HepG2 (cell line): ENCODE measurements around the gene NRL. TPM values are rescaled to one million over a fixed set of nuclear protein-coding genes. Genes with fewer than 3 reads are reported as not detected.

ENCODE experiments used
- NRL ChIP-seq: sonication (generic); formaldehyde crosslinking; IDR thresholded peaks from 2 replicates; pipeline ENCODE4 v1.5.0; 2020; ENCODE audit warnings: missing genetic modification reagents, mild to moderate bottlenecking, moderate library complexity, borderline replicate concordance
- RARG ChIP-seq: sonication (generic); formaldehyde crosslinking; IDR thresholded peaks from 2 replicates; pipeline ENCODE4 v1.4.0; 2020; ENCODE audit warnings: low read depth, mild to moderate bottlenecking, missing genetic modification reagents
- WIZ ChIP-seq: sonication (generic); formaldehyde crosslinking; IDR thresholded peaks from 2 replicates; pipeline ENCODE4 v1.5.1; 2020; ENCODE audit warnings: mild to moderate bottlenecking, missing genetic modification reagents
- ZFYVE20 ChIP-seq: sonication (generic); formaldehyde crosslinking; IDR thresholded peaks from 2 replicates; pipeline ENCODE4 v1.8.0; 2023; ENCODE audit warnings: low read depth, mild to moderate bottlenecking, moderate library complexity, missing genetic modification reagents, borderline replicate concordance
- ZNF350 ChIP-seq: sonication (generic); formaldehyde crosslinking; IDR thresholded peaks from 2 replicates; pipeline ENCODE4 v1.4.0; 2020; ENCODE audit warnings: mild to moderate bottlenecking, low read depth, missing genetic modification reagents, borderline replicate concordance
- ZNF720 ChIP-seq: sonication (generic); formaldehyde crosslinking; IDR thresholded peaks from 2 replicates; pipeline ENCODE4 v1.4.0; 2020; ENCODE audit warnings: missing genetic modification reagents
- ZNF879 ChIP-seq: sonication (generic); formaldehyde crosslinking; IDR thresholded peaks from 2 replicates; pipeline ENCODE4 v1.8.1; 2023; ENCODE audit warnings: missing genetic modification reagents
- polyA plus RNA-seq, 8 experiments: library from polyadenylated mRNA; depleted of rRNA in 3 of 8; stranded (reverse) in 7 of 8; unstranded in 1 of 8; fragments of >200 nt; fragmentation: Illumina TruSeq in 4 of 8; extraction: Trizol in 4 of 8; gene quantifications; 2 replicates each; pipeline versions ENCODE4 v1.2.1 to v1.2.3, GENCODE V29; 2011 to 2016; ENCODE audit warnings: low read depth in 4 of 8, missing spikeins in 1 of 8, mixed read lengths in 1 of 8; ENCODE audit not compliant: insufficient read depth in 1 of 8
- total RNA-seq, 5 experiments: library from RNA; depleted of rRNA; stranded (reverse); fragments of >200 nt; fragmentation: Illumina TruSeq; extraction: Trizol; gene quantifications; 2 replicates each; pipeline ENCODE4 v1.2.3, GENCODE V29; 2016; ENCODE audit warnings: low read depth in 1 of 5
- TF ChIP-seq, protein P1 (sequence below): sonication (generic); formaldehyde crosslinking; IDR thresholded peaks from 2 replicates; pipeline ENCODE4 v1.5.0; 2020; ENCODE audit warnings: mild to moderate bottlenecking, missing genetic modification reagents, borderline replicate concordance
- TF ChIP-seq, protein P2 (sequence below): sonication (generic); formaldehyde crosslinking; IDR thresholded peaks from 2 replicates; pipeline ENCODE4 v1.8.1; 2023; ENCODE audit warnings: mild to moderate bottlenecking, missing genetic modification reagents
- TF ChIP-seq, protein P3 (sequence below), 2 experiments: sonication (generic) in 1 of 2; formaldehyde crosslinking in 1 of 2; IDR thresholded peaks; 2 replicates each; pipeline versions ENCODE4 v1.4.0 to v1.6.1; 2016 to 2020; ENCODE audit warnings: borderline replicate concordance in 1 of 2, low read depth in 1 of 2, mild to moderate bottlenecking in 1 of 2, missing genetic modification reagents in 1 of 2
- TF ChIP-seq, protein P4 (sequence below): sonication (generic); formaldehyde crosslinking; IDR thresholded peaks from 2 replicates; pipeline ENCODE4 v1.4.0; 2020; ENCODE audit warnings: missing genetic modification reagents, low read depth, mild to moderate bottlenecking, borderline replicate concordance

The NRL gene
- total and polyA plus RNA-seq, 2 of the 13 experiments (the other 11 are each of a cell fraction or from before 2014, with no cell fraction given), result 2.5 to 4.7 TPM

DNA sequence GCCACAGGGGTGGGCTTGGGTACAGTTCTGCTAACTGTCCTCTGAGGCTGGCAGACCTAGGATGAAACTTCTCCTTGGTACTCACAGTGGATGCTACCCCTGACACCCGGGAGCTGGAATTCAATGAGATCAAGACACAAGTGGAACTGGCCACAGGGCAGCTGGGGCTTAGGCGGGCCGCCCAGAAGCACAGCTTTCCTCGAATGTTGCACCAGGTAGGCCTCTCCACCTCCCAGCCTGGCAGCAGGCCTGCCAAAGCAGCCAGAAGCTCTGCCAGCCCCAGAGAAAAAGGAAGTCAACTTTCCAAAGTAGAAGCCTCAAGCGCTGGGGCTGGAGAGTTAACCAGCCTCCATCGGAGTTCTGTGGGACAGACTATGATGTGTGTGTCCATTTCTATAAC lies 2.4 kb upstream of the NRL start (continued):
- no peak for TF ChIP-seq ZFYVE20 (CRISPR knock-in tag)
- TF ChIP-seq, protein P1, sequence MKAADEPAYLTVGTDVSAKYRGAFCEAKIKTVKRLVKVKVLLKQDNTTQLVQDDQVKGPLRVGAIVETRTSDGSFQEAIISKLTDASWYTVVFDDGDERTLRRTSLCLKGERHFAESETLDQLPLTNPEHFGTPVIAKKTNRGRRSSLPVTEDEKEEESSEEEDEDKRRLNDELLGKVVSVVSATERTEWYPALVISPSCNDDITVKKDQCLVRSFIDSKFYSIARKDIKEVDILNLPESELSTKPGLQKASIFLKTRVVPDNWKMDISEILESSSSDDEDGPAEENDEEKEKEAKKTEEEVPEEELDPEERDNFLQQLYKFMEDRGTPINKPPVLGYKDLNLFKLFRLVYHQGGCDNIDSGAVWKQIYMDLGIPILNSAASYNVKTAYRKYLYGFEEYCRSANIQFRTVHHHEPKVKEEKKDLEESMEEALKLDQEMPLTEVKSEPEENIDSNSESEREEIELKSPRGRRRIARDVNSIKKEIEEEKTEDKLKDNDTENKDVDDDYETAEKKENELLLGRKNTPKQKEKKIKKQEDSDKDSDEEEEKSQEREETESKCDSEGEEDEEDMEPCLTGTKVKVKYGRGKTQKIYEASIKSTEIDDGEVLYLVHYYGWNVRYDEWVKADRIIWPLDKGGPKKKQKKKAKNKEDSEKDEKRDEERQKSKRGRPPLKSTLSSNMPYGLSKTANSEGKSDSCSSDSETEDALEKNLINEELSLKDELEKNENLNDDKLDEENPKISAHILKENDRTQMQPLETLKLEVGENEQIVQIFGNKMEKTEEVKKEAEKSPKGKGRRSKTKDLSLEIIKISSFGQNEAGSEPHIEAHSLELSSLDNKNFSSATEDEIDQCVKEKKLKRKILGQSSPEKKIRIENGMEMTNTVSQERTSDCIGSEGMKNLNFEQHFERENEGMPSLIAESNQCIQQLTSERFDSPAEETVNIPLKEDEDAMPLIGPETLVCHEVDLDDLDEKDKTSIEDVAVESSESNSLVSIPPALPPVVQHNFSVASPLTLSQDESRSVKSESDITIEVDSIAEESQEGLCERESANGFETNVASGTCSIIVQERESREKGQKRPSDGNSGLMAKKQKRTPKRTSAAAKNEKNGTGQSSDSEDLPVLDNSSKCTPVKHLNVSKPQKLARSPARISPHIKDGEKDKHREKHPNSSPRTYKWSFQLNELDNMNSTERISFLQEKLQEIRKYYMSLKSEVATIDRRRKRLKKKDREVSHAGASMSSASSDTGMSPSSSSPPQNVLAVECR (CRISPR knock-in tag), result no peak
- no peak for TF ChIP-seq RARG (CRISPR knock-in tag)
- TF ChIP-seq ZNF879 (CRISPR knock-in tag), result 0 out of 2 replicates have a peak, but pooled peaks have one; percentile 32
- TF ChIP-seq, protein P2, sequence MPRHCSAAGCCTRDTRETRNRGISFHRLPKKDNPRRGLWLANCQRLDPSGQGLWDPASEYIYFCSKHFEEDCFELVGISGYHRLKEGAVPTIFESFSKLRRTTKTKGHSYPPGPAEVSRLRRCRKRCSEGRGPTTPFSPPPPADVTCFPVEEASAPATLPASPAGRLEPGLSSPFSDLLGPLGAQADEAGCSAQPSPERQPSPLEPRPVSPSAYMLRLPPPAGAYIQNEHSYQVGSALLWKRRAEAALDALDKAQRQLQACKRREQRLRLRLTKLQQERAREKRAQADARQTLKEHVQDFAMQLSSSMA (CRISPR knock-in tag), result peak; percentile 48; the same call in 1 of the 2 replicates
- TF ChIP-seq, protein P3, sequence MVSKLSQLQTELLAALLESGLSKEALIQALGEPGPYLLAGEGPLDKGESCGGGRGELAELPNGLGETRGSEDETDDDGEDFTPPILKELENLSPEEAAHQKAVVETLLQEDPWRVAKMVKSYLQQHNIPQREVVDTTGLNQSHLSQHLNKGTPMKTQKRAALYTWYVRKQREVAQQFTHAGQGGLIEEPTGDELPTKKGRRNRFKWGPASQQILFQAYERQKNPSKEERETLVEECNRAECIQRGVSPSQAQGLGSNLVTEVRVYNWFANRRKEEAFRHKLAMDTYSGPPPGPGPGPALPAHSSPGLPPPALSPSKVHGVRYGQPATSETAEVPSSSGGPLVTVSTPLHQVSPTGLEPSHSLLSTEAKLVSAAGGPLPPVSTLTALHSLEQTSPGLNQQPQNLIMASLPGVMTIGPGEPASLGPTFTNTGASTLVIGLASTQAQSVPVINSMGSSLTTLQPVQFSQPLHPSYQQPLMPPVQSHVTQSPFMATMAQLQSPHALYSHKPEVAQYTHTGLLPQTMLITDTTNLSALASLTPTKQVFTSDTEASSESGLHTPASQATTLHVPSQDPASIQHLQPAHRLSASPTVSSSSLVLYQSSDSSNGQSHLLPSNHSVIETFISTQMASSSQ (IDR thresholded peaks at IDR 0.05; ENCODE audit: low read depth), result no peak
- TF ChIP-seq, protein P3 (CRISPR knock-in tag; IDR thresholded peaks at IDR 0.05; ENCODE audit: borderline replicate concordance), result no peak
- TF ChIP-seq ZNF720 (CRISPR knock-in tag), result no peak
- 0 out of 2 replicates have a peak, but pooled peaks have one; percentile 36 for TF ChIP-seq NRL
- 0 out of 2 replicates have a peak, but pooled peaks have one; percentile 15 for TF ChIP-seq WIZ (CRISPR knock-in tag)
- TF ChIP-seq, protein P4, sequence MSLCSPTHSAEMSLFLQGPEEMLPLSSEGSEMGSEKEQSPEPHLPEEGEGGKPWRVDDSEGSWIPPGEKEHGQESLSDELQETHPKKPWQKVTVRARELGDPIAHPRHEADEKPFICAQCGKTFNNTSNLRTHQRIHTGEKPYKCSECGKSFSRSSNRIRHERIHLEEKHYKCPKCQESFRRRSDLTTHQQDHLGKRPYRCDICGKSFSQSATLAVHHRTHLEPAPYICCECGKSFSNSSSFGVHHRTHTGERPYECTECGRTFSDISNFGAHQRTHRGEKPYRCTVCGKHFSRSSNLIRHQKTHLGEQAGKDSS (CRISPR knock-in tag), result no peak
- TF ChIP-seq ZNF350 (CRISPR knock-in tag), result no peak
